HepG2 (cell line): ENCODE data around the gene NT5DC1. TPM values are rescaled to one million over a fixed set of nuclear protein-coding genes. Genes with fewer than 3 reads are reported as not detected.
A peak's percentile ranks its signal among the peaks of the same experiment; 100 is the strongest.

ENCODE experiments used
- ARID2 ChIP-seq: sonication (generic); formaldehyde crosslinking; IDR thresholded peaks from 2 replicates; pipeline ENCODE4 v1.8.1; 2022; ENCODE audit warnings: mild to moderate bottlenecking, missing genetic modification reagents, borderline replicate concordance
- ASH2L ChIP-seq: fragments of 300-600, 200-600 bp; sonication (generic); IDR thresholded peaks from 2 replicates; pipeline ENCODE4 v1.7.0; 2017; ENCODE audit warnings: low read depth, mild to moderate bottlenecking, moderate library complexity, mixed read lengths, low read length; ENCODE audit not compliant: insufficient read length
- CSRNP1 ChIP-seq: sonication (generic); formaldehyde crosslinking; IDR thresholded peaks from 2 replicates; pipeline ENCODE4 v1.8.1; 2023; ENCODE audit warnings: mild to moderate bottlenecking, missing genetic modification reagents
- ELK4 ChIP-seq: sonication (generic); formaldehyde crosslinking; IDR thresholded peaks from 2 replicates; pipeline ENCODE4 v1.9.0; 2021; ENCODE audit warnings: missing genetic modification reagents, borderline replicate concordance
- FOXJ3 ChIP-seq: sonication (generic); formaldehyde crosslinking; IDR thresholded peaks from 2 replicates; pipeline ENCODE4 v1.4.0; 2020; ENCODE audit warnings: missing genetic modification reagents, mild to moderate bottlenecking, borderline replicate concordance
- HNRNPK ChIP-seq: fragments of 200-400 bp; formaldehyde crosslinking; IDR thresholded peaks from 2 replicates; pipeline ENCODE4 v1.6.1; 2018; ENCODE audit warnings: low read length, low read depth, moderate library complexity, mild to moderate bottlenecking; ENCODE audit not compliant: poor library complexity, severe bottlenecking
- PAF1 ChIP-seq: IDR thresholded peaks from 2 replicates; pipeline ENCODE4 v1.6.1; 2016; ENCODE audit warnings: missing genetic modification reagents, missing compliant biosample characterization
- POGZ ChIP-seq: sonication (generic); formaldehyde crosslinking; IDR thresholded peaks from 2 replicates; pipeline ENCODE4 v1.4.0; 2020; ENCODE audit warnings: mild to moderate bottlenecking, missing genetic modification reagents
- ZBTB14 ChIP-seq: sonication (generic); formaldehyde crosslinking; IDR thresholded peaks from 2 replicates; pipeline ENCODE4 v1.4.0; 2020; ENCODE audit warnings: missing genetic modification reagents
- ZBTB43 ChIP-seq: sonication (generic); formaldehyde crosslinking; conservative IDR thresholded peaks from 2 replicates; pipeline ENCODE4 v1.4.0; 2020; ENCODE audit warnings: missing genetic modification reagents
- ZNF142 ChIP-seq: sonication (generic); formaldehyde crosslinking; IDR thresholded peaks from 2 replicates; pipeline ENCODE4 v1.4.0; 2020; ENCODE audit warnings: missing genetic modification reagents
- ZNF292 ChIP-seq: sonication (generic); formaldehyde crosslinking; IDR thresholded peaks from 2 replicates; pipeline ENCODE4 v1.8.1; 2022; ENCODE audit warnings: mild to moderate bottlenecking, low read depth, missing genetic modification reagents, borderline replicate concordance
- ZNF563 ChIP-seq: sonication (generic); formaldehyde crosslinking; IDR thresholded peaks from 2 replicates; pipeline ENCODE4 v1.8.0; 2022; ENCODE audit warnings: mild to moderate bottlenecking, moderate library complexity, missing genetic modification reagents
- ZNF7 ChIP-seq: IDR thresholded peaks from 2 replicates; pipeline ENCODE4 v1.6.1; 2016; ENCODE audit warnings: missing biosample characterization, missing genetic modification reagents
- polyA plus RNA-seq, 8 experiments: library from polyadenylated mRNA; depleted of rRNA in 3 of 8; stranded (reverse) in 7 of 8; unstranded in 1 of 8; fragments of >200 nt; fragmentation: Illumina TruSeq in 4 of 8; extraction: Trizol in 4 of 8; gene quantifications; 2 replicates each; pipeline versions ENCODE4 v1.2.1 to v1.2.3, GENCODE V29; 2011 to 2016; ENCODE audit warnings: low read depth in 4 of 8, missing spikeins in 1 of 8, mixed read lengths in 1 of 8; ENCODE audit not compliant: insufficient read depth in 1 of 8
- total RNA-seq, 5 experiments: library from RNA; depleted of rRNA; stranded (reverse); fragments of >200 nt; fragmentation: Illumina TruSeq; extraction: Trizol; gene quantifications; 2 replicates each; pipeline ENCODE4 v1.2.3, GENCODE V29; 2016; ENCODE audit warnings: low read depth in 1 of 5

The NT5DC1 gene
- total and polyA plus RNA-seq, 2 of the 13 experiments (the other 11 are each of a cell fraction or from before 2014, with no cell fraction given), result 27.0 to 56.1 TPM

- TF ChIP-seq ZNF142 (CRISPR knock-in tag) (peak; percentile 95), ZBTB14 (CRISPR knock-in tag) (peak; percentile 65), FOXJ3 (CRISPR knock-in tag) (0 out of 2 replicates have a peak, but pooled peaks have one; percentile 47), ASH2L (peak; percentile 96), ARID2 (CRISPR knock-in tag) (0 out of 2 replicates have a peak, but pooled peaks have one; percentile 19), PAF1 (CRISPR knock-in tag) (no peak), CSRNP1 (CRISPR knock-in tag) (no peak; the same call in 1 of the 2 replicates), HNRNPK (peak; percentile 71), ZNF563 (CRISPR knock-in tag) (peak; percentile 97), ZBTB43 (peak; percentile 95), ZNF7 (CRISPR knock-in tag) (no peak; the same call in 1 of the 2 replicates), ZNF292 (CRISPR knock-in tag) (peak; percentile 69; the same call in 1 of the 2 replicates), ELK4 (peak; percentile 59), POGZ (CRISPR knock-in tag) (peak; percentile 95)
Observed at GRCh38 chr6:116100419-116101301, at the start of gene NT5DC1 (continued).
